ENCODE results near the gene UNC80. TPM values are rescaled to one million over a fixed set of nuclear protein-coding genes. Genes with fewer than 3 reads are reported as not detected.

The UNC80 gene
- total and polyA plus RNA-seq, 2 donors (not counting 1 experiment from before 2014, with no cell fraction given): not detected

GRCh38 chr2:209993968-209994367 lies 222.3 kb downstream of the UNC80 start:
- 98% methylated on average over 9 of the region's 9 CpGs for WGBS (ENCODE audit: insufficient coverage)

GRCh38 chr2:209998596-209998995 lies 227.0 kb downstream of the UNC80 start:
- H3K4me3 Mint-ChIP-seq: no peak overlapping the region
- H3K4me1 Mint-ChIP-seq: peaks cover 17% of the 10 kb centered on the region
- Histone ChIP-seq H3K4me1 (ENCODE audit: control insufficient read depth in 2 of 2, insufficient read depth in 2 of 2, low read length in 2 of 2) (peaks cover 12 to 16% of the 10 kb centered on the region in 2 donors), H3K4me3 (ENCODE audit: control extremely low read depth in 1 of 5, extremely low read depth in 1 of 5, insufficient read depth in 1 of 5, low read depth in 2 of 5, low read length in 4 of 5) (no peak overlapping the region), H2AFZ (ENCODE audit: insufficient read depth, low read depth, low read length, poor library complexity, severe bottlenecking) (no peak overlapping the region), H3K36me3 (replicated peaks in 1 of 2; ENCODE audit: control extremely low read depth in 1 of 2, control insufficient read depth in 1 of 2, extremely low read depth in 1 of 2, insufficient read depth in 2 of 2, low read length in 1 of 2) (no peaks in the 10 kb centered on the region), H3K27me3 (replicated peaks in 1 of 4; ENCODE audit: control extremely low read depth in 1 of 4, control insufficient read depth in 3 of 4, insufficient read depth in 4 of 4, low read length in 3 of 4) (no peaks in the 10 kb centered on the region), H3K9me3 (ENCODE audit: control extremely low read depth in 1 of 3, control insufficient read depth in 2 of 3, insufficient read depth in 1 of 3, low read length in 2 of 3) (peaks cover 0 to 5% (median 1%) of the 10 kb centered on the region in 3 donors), H3K27ac (ENCODE audit: low read length in 2 of 2) (no peak overlapping the region), H3K4me2 (replicated peaks; ENCODE audit: low read depth, low read length, poor library complexity, severe bottlenecking) (no peak overlapping the region), H4K20me1 (ENCODE audit: control insufficient read depth, insufficient read depth, low read length, poor library complexity, severe bottlenecking) (peaks cover 7% of the 10 kb centered on the region), H3K79me2 (ENCODE audit: control insufficient read depth, insufficient read depth, low read length) (peaks cover 11% of the 10 kb centered on the region), H3K9ac (ENCODE audit: low read length) (no peak overlapping the region)
- H3K9me3 Mint-ChIP-seq (ENCODE audit: insufficient read depth): no peaks in the 10 kb centered on the region
- no CpG with 5 or more reads among the region's 1 CpG for WGBS (ENCODE audit: insufficient coverage)
- CTCF ChIA-PET: interaction anchor here (1.4 kb wide), 1 partner anchor 192 kb away, joined by 3 read pairs; no protein-coding TSS in a partner anchor
- no peak for ATAC-seq (ENCODE audit: low read depth)
- POLR2A ChIA-PET: no interaction called here
- no peak overlapping the region for H3K27ac Mint-ChIP-seq
- intact Hi-C loops (cut with micrococcal nuclease): no loop called here
- no peak for TF ChIP-seq EZH2 (IDR thresholded peaks at IDR 0.05; ENCODE audit: borderline replicate concordance, insufficient read depth, low read depth, low read length, poor library complexity, severe bottlenecking)
- no peak for TF ChIP-seq CTCF (IDR thresholded peaks at IDR 0.05)
- H3K27me3 Mint-ChIP-seq: peaks cover 7% of the 10 kb centered on the region
- no peak for DNase-seq

More at GRCh38 chr2:209993968-209994367, 222.3 kb downstream of the UNC80 start:
- no peak overlapping the region for H3K4me3 ChIP-seq (ENCODE audit: control extremely low read depth in 1 of 5, extremely low read depth in 1 of 5, insufficient read depth in 1 of 5, low read depth in 2 of 5, low read length in 4 of 5)
- intact Hi-C loops (cut with micrococcal nuclease): no loop called here
- no peak overlapping the region for H2AFZ ChIP-seq (ENCODE audit: insufficient read depth, low read depth, low read length, poor library complexity, severe bottlenecking)
- Mint-ChIP-seq H3K27ac (no peak overlapping the region), H3K4me1 (no peaks in the 10 kb centered on the region), H3K27me3 (peaks cover 19% of the 10 kb centered on the region), H3K4me3 (no peak overlapping the region), H3K9me3 (ENCODE audit: insufficient read depth) (no peaks in the 10 kb centered on the region)
- no peak overlapping the region for H3K9ac ChIP-seq (ENCODE audit: low read length)
- H3K79me2 ChIP-seq (ENCODE audit: control insufficient read depth, insufficient read depth, low read length): no peaks in the 10 kb centered on the region
- H4K20me1 ChIP-seq (ENCODE audit: control insufficient read depth, insufficient read depth, low read length, poor library complexity, severe bottlenecking): no peaks in the 10 kb centered on the region
- POLR2A ChIA-PET: no interaction called here
- no peak overlapping the region for H3K4me2 ChIP-seq (replicated peaks; ENCODE audit: low read depth, low read length, poor library complexity, severe bottlenecking)
- ATAC-seq (ENCODE audit: low read depth): no peak
- CTCF ChIA-PET: no interaction called here
- peaks cover 0 to 14% (median 1%) of the 10 kb centered on the region in 4 experiments for H3K27me3 ChIP-seq (replicated peaks in 1 of 4; ENCODE audit: control extremely low read depth in 1 of 4, control insufficient read depth in 3 of 4, insufficient read depth in 4 of 4, low read length in 3 of 4)
- DNase-seq: no peak
- H3K4me1 ChIP-seq (ENCODE audit: control insufficient read depth in 2 of 2, insufficient read depth in 2 of 2, low read length in 2 of 2): no peaks in the 10 kb centered on the region
- no peaks in the 10 kb centered on the region for H3K36me3 ChIP-seq (replicated peaks in 1 of 2; ENCODE audit: control extremely low read depth in 1 of 2, control insufficient read depth in 1 of 2, extremely low read depth in 1 of 2, insufficient read depth in 2 of 2, low read length in 1 of 2)
- no peak overlapping the region for H3K27ac ChIP-seq (ENCODE audit: low read length in 2 of 2)
- TF ChIP-seq EZH2 (IDR thresholded peaks at IDR 0.05; ENCODE audit: borderline replicate concordance, insufficient read depth, low read depth, low read length, poor library complexity, severe bottlenecking) (no peak), CTCF (IDR thresholded peaks at IDR 0.05) (no peak)
- peaks cover 0 to 1% (median 0%) of the 10 kb centered on the region in 3 donors for H3K9me3 ChIP-seq (ENCODE audit: control extremely low read depth in 1 of 3, control insufficient read depth in 2 of 3, insufficient read depth in 1 of 3, low read length in 2 of 3)

All from B cell (primary cell).